Stimulated activated CD4-positive, alpha-beta T cell treated with anti-CD3 and anti-CD28 coated beads, Interleukin-1b, Interleukin-23, amount 100 ng/mL, for 24 hours (primary cell): Measurements from ENCODE around the gene HOXA11.

Source experiments
- DNase-seq, 4 experiments: peaks; one replicate each; pipeline ENCODE4 v3.0.0-alpha.2; 2020; ENCODE audit warnings: low read depth in 4 of 4, low spot score in 1 of 4

HOXA11 gene

DNA sequence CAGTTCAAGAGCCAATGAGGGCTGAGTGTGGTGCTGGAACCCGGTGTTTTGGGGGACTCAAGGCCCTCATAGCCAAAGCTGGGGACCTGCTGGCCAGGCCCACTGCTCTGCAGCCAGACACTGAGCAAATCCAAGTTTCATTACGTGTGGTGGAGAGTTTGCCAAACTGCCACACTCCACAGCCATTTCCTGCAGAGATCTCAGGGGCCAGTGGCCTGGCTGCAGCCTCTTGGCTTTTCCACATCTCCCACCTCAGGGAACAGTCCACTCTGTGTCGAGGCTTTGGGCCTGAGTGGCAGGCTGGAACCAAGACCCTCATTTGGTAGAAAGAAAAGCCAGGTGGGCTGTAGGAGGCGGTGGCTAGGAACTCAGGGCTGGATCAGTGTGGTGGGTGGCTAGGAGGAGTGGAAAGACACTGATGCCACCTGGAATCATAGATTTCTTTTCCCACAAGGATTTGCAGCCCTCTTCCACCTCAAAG lies 3.2 kb downstream of the HOXA11 start:
- DNase-seq, result no peak

DNA sequence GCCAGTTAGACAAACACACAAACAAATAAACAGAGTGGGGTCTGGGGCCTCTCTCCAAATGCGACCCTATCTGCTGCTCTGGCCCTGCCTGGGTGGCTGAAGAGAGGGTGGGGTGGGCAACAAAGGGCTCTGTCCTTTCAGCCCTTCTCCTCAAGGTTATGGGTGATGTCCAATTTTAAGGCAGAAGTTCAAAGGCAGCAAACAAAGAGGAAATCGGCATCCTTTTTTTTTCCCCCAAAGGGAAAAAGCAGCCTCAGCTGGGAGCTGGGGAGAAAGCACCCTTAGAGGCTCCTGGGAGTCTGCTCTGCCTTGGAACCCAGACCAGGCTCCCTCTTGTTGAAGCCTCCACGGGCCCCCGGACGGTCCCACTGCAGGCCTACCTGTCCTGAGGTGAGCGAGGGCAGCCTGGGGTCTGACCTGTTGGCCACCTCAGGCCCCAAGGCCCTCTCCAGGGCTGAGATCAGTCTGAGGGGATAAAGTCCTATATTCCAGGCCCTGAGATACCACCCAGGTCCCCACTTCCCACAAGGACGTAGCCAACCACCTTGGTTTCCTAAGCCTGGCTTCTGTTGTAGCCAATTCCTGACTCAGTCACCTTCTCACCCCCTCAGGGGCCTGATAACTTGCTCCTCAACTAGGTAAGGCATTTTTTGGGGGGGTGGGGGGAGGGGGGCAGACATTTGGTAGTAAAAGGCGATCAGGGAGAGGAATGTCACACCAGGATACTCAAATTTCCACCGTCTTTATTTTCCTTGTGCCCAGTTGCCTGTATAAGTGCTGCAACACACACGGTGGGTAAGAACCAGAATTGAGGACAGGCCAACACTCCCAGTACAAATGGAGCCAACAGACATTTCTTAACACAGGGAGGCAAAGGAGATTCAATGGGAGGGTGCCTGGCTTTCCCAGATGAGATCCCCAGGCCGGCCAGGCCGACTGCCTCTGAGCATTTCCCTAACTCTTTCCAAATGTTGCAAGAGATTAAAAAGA lies 4.3 kb downstream of the HOXA11 start:
- DNase-seq, result no peak

GRCh38 chr7:27179503-27180430 lies 5.3 kb downstream of the HOXA11 start:
- DNase-seq, result peak in 2 of 4 experiments; percentile 48 to 57

DNA sequence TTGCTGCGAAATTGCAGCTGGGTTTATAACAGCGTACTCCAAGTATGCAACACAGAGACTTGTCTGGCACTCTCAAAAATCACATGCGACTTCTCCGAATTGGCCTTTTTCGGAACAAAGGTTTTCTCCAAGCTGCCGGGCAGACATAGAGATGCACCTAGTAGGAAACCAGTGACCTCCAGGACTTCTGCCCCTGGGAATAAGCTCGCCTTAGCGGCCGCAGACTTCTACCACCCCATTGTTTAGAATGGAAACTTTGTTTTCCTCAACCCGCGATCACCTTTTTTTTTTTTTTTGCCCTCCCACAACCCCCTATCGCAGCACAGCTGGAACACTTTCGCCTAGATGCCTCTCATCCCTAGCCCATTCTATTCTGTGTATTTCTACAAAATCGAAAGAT lies 6.0 kb downstream of the HOXA11 start:
- DNase-seq, result no peak

DNA sequence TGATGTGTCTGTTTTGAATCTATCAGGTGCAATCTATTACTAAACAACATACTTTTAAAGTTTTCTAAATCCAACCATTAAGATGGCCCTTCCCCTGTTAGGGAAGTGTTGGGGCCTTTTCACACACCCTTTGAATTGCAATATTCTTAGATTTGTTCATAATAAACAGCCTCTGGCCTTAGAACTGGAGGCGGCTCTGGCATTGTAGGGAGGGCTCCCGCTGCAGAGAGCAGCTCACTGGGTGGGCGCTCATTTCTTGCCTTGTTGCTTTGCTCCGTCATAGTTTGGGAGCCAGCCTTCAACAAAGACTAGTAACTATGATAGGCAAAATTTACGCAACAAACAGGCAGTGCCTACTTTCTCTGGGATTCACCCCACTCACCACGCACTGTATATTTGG lies 6.7 kb downstream of the HOXA11 start:
- DNase-seq, result no peak

- DNase-seq, result no peak
Measured at GRCh38 chr7:27177795-27178320, 7.2 kb downstream of the HOXA11 start.

GRCh38 chr7:27176962-27177794 lies 7.9 kb downstream of the HOXA11 start:
- DNase-seq, result no peak

DNA sequence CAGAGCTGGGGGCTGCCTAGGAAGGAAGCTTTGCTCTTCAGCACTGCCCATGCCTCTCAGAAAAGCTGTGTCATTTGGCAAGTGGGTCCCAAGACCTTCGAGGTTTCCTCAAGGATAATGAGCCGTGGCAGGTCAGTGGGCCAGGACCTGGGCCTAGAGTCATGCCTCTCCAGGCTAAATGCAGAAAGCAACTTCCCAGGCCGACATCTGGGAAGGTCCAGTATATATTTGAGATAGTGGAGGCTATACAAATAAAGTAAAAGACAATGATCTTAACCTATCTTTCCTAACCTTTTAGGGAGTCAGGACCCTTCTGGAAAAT lies 8.5 kb downstream of the HOXA11 start:
- no peak for DNase-seq

- DNase-seq, result no peak
Measured at GRCh38 chr7:27175626-27176523, 9.2 kb downstream of the HOXA11 start.

- no peak for DNase-seq
Measured at GRCh38 chr7:27174874-27175625, 10.0 kb downstream of the HOXA11 start.

DNA sequence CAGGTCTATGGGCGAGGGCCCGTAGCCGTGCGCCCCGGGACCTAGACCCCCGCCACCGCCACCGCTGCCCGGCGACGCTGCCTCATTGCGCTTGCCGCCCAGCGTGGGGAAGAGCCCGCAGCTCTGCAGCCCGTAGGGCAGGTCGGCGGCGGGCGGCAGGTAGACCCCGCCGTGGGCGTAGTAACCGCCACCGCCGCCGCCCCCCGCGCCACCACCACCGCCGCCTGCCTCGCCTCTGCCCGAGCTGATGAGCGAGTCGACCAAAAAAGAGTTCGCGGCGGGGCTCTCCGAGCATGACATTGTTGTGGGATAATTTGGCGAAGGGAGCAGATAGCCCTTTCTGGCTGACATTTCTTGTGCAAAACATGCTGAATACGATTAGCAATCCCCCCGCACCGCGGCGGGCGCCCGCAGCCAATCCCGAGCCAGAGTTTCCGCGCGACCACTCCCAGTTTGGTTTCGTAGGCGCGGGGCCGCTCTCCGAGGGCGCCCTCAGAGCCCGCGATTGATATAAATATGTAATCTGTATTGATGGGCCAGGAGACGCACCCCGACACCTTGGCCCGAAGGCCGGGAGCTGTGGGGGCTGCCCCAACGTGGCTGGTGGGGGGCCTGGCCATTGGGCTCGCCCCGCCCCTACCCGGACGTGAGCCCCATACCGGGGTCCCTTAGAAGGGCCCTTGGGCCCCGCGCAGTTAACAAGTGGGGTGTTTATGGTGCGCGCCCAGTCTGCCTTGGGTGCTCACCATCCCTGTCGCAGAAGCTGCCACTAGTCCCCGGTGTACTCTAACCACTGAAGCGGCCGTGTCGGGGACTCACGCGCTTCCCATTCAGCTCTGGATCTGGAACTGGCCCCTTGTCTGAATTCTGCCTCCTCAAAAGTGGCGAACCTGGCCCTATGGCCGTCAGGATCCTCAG lies 10.8 kb downstream of the HOXA11 start, which contains the start of gene HOXA10:
Gene HOXA10 (minus strand): TSS at position 365 of the 918 bp plus-strand sequence. CDS start 14 bp downstream, at position 351.
- no peak for DNase-seq

DNA sequence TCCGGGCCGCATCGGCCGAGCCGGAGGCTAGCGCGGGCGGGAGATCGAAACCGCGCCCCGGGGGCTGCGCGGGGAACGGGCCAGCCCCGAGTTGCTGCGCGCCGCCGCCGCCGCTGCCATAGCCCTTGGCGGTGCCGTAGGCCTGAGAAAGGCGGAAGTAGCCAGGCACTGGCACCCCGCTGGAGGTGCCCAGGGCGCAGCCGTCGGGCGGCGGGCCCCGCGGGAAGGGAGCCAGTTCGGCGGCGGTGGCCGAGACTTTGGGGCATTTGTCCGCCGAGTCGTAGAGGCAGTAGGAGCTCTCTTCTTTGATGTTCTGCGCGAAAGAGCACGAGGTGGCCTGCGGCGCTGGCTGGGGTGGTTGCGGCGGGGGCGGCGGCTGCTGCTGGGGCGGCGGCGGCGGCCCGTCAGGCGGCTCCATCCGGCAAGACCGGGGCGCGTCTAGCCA lies 11.5 kb downstream of the HOXA11 start:
- DNase-seq, result no peak

- DNase-seq, result no peak
Measured at GRCh38 chr7:27172823-27173510, 12.1 kb downstream of the HOXA11 start.

GRCh38 chr7:27172315-27172774 lies 12.7 kb downstream of the HOXA11 start:
- DNase-seq, result no peak

GRCh38 chr7:27171637-27172314 lies 13.3 kb downstream of the HOXA11 start:
- DNase-seq, result no peak

GRCh38 chr7:27171325-27171636 lies 13.8 kb downstream of the HOXA11 start:
- DNase-seq, result no peak
